NCI-H1092 (cell line): ENCODE data around the gene CNST.
"Not testable (repeated sequence)": the region's sequence is repeated elsewhere in the genome, so short reads cannot be mapped to it uniquely, and the experiment has no call there.

Source experiments
- DNase-seq: peaks from one replicate; lab custom pipeline; 2025; lab: John Stamatoyannopoulos, UW

Gene CNST

DNA sequence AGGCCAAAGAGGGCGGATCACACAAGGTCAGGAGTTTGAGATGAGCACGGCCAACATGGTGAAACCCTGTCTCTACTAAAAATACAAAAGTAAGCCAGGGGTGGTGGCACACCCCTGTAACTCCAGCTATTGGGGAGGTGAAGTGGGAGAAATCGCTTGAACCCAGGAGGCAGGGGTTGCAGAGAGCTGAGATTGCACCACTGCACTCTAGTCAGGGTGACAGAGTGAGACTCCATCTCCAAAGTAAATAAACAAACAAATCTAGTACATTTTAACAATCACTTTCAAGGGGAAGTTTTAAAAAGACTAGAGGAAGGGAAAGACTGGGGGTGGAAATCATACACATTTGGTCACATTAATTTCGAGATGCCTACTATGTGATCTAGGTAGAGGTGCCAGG lies 6.9 kb upstream of the CNST start:
- DNase-seq, result no peak

DNA sequence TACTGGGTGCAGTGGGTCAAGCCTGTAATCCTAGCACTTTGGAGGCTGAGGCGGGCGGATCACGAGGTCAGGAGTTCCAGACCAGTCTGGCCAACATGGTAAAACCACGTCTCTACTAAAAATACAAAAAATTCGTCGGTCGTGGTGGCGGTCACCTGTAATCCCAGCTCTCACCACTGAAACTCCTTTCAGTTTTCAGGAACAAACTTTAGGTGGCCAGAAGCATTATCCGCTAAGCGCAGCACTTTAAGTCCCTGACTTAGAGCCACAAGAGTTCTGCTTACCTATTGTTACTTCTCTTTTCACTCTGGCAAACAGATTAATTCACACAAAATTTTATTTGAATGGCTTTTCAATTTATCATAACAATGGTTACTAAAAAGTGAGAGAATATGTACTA lies 5.4 kb upstream of the CNST start:
- not testable (repeated sequence) for DNase-seq

DNA sequence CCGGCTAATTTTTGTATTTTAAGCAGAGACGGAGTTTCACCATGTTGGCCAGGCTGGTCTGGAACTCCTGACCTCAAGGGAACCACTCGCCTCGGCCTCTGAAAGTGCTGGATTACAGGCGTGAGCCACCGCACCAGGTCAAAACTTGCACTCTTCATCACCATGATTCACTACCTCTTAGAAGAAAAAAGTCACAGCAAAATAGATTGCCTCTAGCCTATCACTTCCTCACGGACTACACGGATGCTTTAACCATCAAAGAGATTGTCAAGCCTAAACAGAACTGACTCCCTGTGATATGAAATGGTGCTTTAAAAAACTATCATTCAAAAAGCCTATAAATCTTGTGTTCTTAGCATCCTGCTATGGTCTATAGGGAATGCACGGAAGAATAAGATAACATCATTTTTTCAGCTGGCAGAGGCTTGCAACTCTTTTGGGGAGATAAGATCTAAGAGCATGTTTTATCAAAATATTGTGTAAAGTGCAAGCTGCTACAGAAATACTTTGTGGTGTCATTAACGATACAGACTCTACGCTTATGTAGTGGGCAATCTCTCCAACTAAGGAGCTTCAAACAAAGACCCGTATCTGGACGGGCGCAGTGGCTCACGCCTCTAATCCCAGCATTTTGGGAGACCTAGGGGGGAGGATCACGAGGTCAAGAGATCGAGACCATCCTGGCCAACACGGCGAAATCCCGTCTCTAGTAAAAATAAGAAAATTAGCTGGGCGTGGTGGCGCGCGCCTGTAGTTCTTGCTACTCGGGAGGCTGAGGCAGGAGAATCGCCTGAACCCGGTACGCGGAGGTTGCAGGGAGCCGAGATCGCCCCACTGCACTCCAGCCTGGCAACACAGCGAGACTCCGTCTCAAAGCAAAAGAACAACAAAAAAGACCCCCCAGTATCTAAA lies 1.2 kb upstream of the CNST start:
- DNase-seq, result no peak

DNA sequence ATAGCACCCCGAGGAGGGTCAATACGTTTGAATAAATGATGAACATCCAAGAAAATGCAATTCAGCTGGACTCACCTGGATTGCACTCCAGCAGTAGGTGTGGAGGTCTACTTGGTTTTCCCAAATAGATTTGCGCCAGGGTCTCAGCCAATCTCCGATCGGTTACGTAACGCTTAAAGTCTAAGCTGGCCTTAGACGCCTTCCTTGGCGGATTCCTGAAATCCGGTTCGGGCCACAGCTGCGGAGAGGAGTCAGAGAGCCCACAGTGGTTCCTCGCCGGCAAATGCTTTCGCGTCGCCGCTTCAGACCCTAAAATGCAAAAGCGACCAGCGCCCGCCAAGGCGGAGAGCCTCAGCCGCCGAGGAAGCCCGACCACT lies 517 bp upstream of the CNST start:
- DNase-seq, result peak; percentile 33

DNA sequence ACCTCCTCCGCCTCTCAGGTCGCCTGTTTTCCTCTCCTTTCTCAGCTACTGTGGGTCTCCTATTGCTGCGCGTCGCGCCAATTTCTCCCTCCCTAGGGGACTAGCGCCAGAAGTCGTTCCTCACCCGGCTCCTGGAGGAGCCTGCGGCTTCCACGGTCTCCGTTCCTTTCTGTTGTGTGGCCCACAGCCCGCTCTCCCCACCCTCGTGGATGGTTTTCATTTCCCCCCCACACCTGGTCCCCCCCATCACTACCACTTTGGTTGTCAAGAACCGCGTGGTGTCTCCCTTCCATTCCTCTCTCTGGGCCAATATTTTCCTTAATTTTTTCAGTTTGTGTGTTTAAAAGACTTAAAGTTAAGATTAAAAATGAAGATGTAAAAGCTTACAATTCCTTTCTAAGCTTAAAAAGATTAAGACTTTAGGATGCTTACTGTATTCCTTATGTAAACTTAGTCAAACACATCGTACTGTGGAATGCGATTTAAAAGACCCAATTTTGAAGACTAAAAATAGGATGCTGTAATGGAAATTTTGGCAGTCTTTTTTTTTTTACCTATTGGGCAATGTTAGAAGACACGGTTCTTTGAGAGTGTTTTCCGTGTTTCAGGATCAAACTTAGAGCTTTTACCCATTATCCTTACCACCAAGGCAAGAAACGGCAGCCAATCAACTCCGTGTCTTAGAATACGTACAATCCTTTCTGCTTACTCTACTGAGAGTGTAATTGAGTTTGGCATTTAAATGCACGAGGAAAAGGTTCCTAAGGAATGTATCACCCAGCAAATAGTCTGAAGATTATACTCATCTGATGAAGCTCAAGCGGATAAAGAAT lies 773 bp downstream of the CNST start:
- peak; percentile 72 for DNase-seq

DNA sequence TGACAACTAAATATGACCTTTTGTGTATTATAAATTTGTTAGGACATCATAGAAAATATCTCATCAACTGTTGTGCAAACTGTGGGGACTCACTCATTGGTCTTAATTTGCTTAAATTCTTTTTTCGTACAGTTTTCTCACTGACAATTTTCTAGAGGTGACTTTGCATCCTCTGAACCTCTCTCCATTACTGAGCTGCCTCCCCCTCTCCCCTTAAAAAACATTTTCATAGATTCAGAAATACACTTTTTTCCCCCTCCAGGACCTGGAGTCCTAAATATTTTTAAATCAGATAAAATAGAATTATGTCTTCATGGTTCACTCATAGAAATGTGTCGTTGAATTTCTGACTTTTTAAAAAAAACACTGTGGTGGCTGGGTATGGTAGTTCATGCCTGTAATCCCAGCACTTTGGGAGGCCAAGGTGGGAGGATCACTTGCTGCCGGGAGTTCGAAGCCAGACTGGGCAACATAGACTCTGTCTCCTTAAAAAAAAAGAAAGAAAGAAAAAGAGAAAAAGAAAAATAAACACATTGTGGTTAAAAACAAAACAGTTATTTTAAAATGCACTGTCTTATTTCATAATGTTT lies 1.5 kb downstream of the CNST start:
- DNase-seq, result no peak

DNA sequence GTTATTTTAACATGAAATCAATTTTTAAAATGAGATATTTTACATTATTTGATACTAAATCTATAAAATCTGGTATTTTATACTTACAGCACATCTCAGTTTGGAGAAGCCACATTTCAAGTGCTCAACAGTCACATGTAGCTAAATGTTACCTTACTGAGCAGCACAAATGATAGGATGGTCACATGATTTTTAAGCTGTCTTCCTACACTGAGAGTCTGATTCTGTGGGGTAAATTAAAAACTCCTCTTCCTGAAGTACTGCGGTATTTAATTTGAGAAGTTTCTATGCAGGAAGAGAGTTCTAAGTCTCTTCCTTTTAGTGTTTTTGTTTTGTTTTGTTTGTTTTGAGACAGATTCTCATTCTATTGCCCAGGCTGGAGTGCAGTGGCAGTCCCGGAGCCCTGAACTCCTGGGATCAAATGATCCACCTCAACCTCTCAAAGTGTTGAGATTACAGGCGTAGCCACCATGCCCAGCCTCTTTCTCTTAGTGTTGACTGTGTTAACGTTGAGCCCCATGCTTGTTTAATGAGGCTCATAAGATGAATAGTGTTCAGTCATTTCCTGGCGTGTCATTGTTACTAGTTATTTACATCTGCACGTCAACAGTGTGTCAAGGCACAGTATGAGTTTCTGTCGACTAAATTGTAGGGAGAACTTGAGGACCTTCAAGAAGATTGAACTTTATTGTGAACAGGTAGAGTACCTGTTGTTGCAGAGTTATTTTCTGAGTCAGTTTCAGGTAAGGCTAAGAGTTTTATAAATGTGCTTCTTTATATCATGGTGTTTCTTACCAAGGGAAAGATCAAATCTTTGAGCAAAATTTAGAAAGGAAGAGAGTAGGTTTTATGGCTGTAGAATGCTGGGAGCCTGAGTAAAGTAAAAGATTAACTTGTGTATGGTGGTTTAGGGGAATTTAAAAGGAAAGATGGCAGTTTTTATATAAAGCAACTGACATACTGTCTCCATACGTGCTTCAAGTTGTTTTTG lies 3.3 kb downstream of the CNST start:
- DNase-seq, result no peak

DNA sequence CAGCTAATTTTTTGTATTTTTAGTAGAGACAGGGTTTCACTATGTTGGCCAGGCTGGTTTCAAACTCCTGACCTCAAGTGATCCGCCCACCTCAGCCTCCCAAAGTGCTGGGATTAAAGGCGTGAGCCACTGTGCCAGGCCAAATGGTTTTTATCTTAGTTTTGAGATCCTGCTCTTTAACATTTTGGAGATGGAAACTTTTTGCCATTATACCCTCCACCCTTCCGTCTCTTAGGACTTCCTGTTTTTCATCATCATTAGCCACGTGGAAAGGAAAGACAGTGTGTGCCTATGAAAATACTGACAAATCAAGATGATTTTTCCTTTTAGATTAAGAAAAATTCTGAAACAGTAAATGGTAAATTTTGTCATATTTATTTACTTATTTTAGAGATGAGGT lies 5.1 kb downstream of the CNST start:
- DNase-seq, result not testable (repeated sequence)

DNA sequence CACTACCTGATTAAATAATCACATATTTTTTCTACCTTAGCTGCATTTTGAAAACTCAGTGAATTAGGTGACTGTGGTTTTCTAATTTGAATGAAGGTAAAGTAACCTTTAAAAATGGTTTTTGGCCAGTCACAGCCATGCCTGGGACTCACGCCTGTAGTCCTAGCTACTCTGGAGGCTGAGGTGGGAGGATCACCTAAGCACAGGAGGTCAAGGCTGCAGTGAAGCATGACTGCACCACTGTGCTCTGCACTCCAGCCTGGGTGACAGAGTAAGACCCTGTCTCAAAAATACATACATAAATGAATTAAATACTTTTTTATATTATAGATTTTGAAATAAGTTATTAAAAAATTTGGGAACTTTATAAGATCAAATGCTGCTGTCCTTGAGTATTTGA lies 5.7 kb downstream of the CNST start:
- no peak for DNase-seq

DNA sequence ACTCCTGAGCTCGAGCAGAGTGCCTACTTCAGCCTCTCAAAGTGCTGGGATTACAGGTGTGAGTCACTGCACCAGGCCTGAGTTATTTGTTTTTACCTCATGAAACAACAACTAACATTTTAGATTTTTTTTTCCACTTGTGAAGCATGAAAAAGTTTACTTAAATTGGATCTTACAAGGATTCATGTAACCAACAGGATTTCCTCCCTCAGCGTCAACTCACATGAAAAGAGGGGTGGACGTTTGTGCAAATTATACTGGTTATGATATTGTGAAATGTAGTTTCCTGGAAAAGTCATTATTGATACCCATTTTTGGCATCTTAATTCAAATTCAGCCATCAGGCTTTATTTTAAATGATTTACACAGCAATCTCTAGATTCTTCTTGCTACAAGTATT lies 6.5 kb downstream of the CNST start:
- DNase-seq, result no peak

DNA sequence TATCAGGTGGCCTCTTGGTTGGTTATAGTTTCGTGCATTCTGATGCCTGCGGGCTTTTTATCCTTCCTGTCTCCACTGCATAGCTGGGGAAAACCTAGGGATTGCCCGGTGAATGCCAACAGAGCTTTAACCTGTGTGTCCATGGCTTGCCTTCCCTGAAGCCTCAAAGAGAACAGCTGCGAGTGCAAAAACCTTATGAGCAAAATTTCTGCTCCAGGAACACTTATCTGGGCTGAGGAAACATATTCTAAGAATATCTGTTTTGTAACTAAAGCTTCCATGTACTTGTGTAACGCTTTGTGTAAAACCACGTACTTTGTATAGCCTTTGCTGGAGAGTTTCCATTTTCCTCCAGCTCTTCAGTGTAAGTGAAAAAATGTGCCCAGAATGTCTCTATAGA lies 7.2 kb downstream of the CNST start:
- DNase-seq, result no peak

DNA sequence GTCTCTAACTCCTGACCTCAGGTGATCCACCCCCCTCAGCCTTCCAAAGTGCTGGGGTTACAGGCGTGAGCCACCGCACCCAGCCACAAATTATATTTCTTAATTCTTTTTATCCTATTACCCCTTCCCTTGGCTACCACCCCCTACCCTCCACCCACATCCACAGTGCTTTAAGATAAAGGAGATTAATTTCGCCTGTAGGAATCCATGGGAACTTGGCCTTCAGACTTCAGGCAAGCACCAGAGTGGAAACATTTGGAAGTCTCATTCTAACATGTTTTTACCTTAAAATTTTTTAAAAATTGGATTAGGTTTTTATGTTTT lies 10.4 kb downstream of the CNST start:
- no peak for DNase-seq

DNA sequence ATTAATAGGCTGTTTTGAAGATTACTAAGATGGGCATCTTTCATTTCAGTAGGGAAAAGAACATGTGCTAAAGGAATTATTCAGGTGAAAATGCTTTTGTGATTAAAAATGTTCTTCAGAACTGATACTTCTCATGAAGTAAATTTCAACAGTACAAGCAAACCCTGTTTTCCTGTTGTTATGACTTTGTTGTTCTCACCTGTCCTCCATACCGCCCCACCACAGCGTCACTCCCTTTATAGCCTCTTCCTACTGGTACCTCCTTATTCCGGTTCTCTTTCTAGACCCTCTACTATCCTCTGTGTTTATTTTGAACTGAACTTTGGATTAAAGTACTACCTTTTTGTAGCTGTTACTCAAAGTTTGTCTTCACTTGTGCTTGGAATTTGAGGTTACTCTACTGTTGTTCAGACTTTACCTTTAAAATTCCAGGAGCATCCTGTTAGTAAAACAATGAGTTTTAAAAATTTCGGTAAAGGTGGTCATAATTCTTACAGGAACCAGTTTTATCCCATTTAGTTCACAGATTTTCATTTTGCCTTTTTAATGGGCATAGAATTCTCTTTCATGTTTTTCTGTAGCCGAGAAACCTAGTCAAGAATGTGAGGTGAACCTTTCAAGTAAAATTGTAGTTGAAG lies 10.9 kb downstream of the CNST start:
- no peak for DNase-seq

DNA sequence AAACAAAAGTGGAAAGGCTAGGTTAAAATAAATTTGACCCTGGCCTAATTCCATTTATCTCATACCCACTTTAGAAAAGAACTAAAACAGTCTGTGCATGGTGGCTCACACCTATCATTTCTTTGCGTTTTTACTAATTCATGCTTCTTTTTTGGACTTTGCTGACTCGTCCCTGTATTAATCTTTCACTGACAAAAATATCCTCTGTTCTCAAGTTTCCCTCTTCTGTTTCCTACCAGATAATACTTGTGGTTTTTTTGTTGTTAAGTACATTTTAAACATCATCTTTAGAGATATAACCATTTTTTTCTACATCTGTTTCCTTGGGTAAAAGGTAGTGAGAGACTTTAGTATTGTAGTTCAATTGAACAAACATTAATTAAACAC lies 11.5 kb downstream of the CNST start:
- DNase-seq, result no peak

DNA sequence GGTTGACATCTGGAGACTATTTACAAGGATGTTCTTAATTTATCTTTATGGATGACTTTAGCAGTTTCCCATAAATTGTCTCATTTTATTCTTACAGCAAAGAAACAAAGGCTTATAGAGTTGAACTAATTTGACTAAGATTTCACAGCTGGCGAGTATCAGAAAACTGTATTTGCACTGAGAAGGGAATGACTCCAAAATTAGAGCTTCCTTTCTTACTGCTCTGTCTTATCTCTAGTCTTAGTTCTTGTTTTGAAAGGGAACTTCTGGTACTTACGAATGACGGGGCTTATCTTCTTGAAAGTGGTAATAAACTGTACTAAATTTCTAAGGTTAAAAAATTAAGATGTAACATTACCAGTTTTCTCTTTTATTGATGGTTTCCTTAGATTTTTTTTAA lies 13.6 kb downstream of the CNST start:
- no peak for DNase-seq

DNA sequence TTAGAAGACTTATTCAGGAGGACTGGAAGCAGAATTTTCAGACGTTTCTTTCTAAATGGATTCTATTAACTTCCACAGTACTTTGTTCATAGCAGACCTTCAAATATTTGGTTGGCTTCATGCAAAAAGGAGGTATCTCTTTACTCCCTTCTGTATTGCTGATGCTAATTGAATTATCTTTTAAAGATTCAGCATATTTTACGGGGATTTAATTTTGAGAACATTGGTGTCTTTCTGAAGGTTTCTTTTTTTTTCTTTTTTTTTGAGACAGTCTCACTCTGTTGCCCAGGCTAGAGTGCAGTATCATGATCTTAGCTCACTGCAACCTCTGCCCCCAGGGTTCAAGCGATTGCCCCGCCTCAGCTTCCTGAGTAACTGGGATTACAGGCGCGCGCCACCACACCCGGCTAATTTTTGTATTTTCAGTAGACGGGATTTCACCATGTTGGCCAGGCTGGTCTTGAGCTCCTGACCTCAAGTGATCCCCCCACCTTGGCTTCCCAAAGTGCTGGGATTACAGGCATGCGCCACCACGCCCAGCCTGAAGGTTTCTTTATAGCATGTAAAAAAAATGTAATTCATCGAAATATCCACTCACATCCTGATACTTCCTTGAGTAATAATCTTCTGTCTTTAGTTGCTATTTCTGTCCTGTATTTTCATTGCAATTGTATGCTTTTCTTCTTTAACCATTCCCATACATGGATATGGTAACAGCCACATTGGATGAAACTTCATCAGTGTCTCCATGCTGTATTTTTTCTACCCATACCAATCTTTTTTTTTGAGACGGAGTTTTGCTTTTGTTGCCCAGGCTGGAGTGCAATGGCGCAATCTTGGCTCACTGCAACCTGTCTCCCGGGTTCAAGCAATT lies 14.5 kb downstream of the CNST start:
- no peak for DNase-seq

DNA sequence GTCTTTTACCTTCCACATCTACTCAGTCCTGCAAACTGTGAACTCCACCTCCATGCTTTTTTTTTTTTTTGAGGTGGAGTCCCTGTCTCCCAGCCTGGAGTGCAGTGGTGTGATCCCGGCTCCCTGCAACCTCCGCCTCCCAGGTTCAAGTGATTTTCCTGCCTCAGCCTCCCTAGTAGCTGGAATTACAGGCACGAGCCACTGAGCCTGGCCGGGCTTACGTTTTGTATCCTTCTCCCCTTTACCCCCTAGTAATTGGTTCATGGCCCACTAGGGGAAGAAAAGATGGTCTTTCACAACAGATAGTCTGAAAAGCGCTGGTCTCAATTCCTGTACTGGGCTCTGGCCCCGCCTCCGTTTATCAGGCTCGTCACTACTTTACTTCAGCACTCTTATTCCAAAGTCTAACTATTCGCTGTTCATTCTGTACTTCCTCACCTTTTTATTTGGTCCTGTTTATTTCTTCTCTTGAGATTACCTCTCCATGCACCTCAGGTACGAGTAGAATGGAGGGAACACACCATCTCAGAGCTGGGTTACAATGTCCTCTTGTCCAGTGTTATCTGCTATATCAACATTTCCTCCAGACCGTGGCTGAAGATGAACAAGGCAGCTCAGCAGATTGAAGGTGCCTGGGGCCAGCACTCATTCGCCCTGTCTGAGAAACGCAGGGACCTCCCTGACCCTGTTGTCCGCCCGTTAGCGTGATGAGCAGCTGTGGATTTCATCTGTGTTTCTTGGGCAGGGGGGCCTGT lies 16.2 kb downstream of the CNST start:
- DNase-seq, result no peak

DNA sequence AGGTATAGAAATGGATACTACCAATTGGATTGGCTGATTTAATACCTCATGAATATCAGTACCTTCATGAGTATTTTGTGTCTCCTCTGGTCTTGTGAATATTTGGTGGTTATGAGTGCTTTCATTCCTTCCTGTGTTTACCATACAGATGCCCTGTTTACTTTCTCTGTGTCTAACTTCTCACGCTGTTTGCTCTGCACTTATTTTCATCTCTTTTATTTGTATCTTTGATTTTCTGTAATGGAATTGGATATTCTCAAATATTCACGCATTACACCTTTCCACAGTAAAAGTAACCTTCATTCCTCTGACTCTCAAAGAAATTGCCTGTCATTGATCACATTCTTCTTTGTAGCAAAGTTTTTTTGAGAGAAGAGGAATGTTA lies 16.8 kb downstream of the CNST start:
- no peak for DNase-seq

DNA sequence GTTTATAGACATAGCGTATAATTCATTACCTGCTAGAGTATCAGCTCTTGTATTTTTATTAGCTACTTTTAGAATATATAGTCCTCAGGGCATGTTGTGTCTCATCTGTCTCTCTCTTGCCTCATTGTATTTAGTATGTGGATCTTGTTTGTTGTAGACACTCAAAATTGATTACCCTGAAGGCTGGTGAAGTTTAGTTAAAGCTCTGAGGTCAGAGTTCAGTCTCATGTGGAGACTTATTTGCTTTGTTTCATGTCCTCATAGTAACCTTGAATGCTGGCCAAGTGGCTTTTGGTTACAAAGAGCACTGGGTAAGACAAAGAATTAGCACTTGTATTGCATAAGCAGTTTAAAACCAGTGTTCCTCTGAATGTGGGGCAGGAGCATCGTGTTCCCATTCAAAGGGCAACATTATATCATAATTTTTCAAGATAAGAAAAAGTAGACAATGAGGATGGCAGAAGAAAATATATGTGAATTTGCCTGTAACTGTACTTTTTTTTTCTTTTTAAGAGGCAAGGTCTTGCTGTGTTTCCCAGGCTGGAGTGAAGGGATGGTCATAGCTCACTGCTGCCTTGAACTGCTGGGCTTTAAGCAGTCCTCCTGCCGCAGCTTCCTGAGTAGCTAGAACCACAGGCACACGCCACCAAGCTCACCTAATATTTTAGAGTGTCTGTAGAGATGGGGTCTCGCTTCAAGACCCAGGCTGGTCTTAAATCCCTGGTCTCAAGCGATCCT lies 17.4 kb downstream of the CNST start:
- peak; percentile 36 for DNase-seq
